Prostate gland (tissue), 2 donors: ENCODE results near the gene KIR3DL2. TPM values are rescaled to one million over a fixed set of nuclear protein-coding genes. Genes with fewer than 3 reads are reported as not detected.
"Not testable (repeated sequence)": the region's sequence is repeated elsewhere in the genome, so short reads cannot be mapped to it uniquely, and the experiment has no call there.

Experiments used
- DNase-seq: peaks from one replicate; pipeline ENCODE4 v3.0.0-alpha.2; 2019; ENCODE audit warnings: low spot score
- H3K27ac ChIP-seq, 2 donors: fragments of 200-600 bp; sonication (generic); 2 replicates each; pipeline ENCODE4 v1.5.1; 2017 to 2019
- H3K27me3 ChIP-seq: fragments of 200-600 bp; sonication (generic); replicated peaks from 2 replicates; pipeline ENCODE4 v1.5.1; 2019; ENCODE audit not compliant: insufficient read depth
- H3K36me3 ChIP-seq, 2 donors: fragments of 200-600 bp; sonication (generic); 1 replicate in 1 of 2; 2 replicates in 1 of 2; pipeline versions ENCODE4 v1.5.1 to v1.8.1; 2017 to 2019
- H3K4me1 ChIP-seq: fragments of 200-600 bp; sonication (generic); replicated peaks from 2 replicates; pipeline ENCODE4 v1.5.1; 2019
- H3K4me3 ChIP-seq, 2 donors: fragments of 200-600 bp; sonication (generic); 2 replicates each; pipeline ENCODE4 v1.5.1; 2017 to 2019
- H3K9me3 ChIP-seq: fragments of 200-600 bp; sonication (generic); 2 replicates; pipeline ENCODE4 v1.5.1; 2017
- POLR2A ChIP-seq: fragments of 450-650 bp; IDR thresholded peaks from one replicate; pipeline ENCODE4 v1.6.1; 2016; ENCODE audit warnings: antibody characterized with exemption, mild to moderate bottlenecking
- POLR2AphosphoS5 ChIP-seq: sonication (generic); formaldehyde crosslinking; IDR thresholded peaks from one replicate; pipeline ENCODE4 v1.6.1; 2017; ENCODE audit warnings: antibody characterized with exemption
- WGBS: methylation state at CpG from one replicate; pipeline ENCODE4 v1.1.5; 2018; 5-methylcytosine and 5-hydroxymethylcytosine counted together
- intact Hi-C: fragments of 100-400 bp; cut with DNase I; formaldehyde crosslinking; loops from one replicate; pipeline ENCODE4 v1.14.2; 2022
- total RNA-seq, 2 donors: library from RNA; depleted of rRNA; stranded (reverse); fragments of >200 nt; gene quantifications; one replicate each; pipeline ENCODE4 v1.1.0, GENCODE V29; 2016
- TF ChIP-seq, protein P1 (sequence below), 4 experiments: fragments of 200-600 bp in 2 of 4; fragments of 450-650 bp in 2 of 4; sonication (generic) in 2 of 4; IDR thresholded peaks; 1 replicate in 3 of 4; 2 replicates in 1 of 4; pipeline ENCODE4 v1.5.1; 2016 to 2019; ENCODE audit warnings: antibody characterized with exemption in 4 of 4, mild to moderate bottlenecking in 2 of 4, moderate library complexity in 2 of 4

KIR3DL2 gene
- total RNA-seq, 2 donors from 2014 or later = not detected

DNA sequence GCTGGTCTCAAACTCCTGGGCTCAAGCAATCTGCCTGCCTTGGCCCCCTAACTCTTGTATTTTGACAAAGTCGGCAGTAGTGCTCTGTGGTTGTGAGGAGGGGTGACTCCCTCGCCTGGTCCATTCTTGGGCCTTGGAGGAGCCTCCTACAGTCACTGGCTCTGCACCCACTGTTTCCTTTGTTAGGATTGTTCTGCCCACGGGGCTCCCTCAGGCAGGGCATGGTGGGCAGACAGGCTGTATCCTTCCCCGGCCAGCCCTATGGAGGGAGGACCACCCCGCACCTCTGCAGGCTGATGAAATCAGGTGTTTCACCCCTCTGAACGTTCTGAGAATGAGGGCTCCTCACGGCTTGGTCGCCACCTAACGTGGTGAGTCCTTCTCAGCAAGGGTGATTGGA lies 33.0 kb downstream of the KIR3DL2 start:
- Histone ChIP-seq H3K4me3 (no peak overlapping the region), H3K27me3 (no peaks in the 10 kb centered on the region), H3K9me3 (no peaks in the 10 kb centered on the region), H3K27ac (no peak overlapping the region), H3K36me3 (no peaks in the 10 kb centered on the region), H3K4me1 (no peaks in the 10 kb centered on the region)
- no peak for DNase-seq
- WGBS = 78% methylated on average over 8 of the region's 9 CpGs
- TF ChIP-seq, protein P1, sequence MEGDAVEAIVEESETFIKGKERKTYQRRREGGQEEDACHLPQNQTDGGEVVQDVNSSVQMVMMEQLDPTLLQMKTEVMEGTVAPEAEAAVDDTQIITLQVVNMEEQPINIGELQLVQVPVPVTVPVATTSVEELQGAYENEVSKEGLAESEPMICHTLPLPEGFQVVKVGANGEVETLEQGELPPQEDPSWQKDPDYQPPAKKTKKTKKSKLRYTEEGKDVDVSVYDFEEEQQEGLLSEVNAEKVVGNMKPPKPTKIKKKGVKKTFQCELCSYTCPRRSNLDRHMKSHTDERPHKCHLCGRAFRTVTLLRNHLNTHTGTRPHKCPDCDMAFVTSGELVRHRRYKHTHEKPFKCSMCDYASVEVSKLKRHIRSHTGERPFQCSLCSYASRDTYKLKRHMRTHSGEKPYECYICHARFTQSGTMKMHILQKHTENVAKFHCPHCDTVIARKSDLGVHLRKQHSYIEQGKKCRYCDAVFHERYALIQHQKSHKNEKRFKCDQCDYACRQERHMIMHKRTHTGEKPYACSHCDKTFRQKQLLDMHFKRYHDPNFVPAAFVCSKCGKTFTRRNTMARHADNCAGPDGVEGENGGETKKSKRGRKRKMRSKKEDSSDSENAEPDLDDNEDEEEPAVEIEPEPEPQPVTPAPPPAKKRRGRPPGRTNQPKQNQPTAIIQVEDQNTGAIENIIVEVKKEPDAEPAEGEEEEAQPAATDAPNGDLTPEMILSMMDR (IDR thresholded peaks at IDR 0.05) = no peak
- TF ChIP-seq POLR2AphosphoS5 = no peak
- no peak for TF ChIP-seq POLR2A
- intact Hi-C loops = no loop called here

GRCh38 chr19:54888239-54888638 lies 38.0 kb downstream of the KIR3DL2 start:
- no peaks in the 10 kb centered on the region for H3K27me3 ChIP-seq
- H3K4me3 ChIP-seq = no peak overlapping the region
- H3K4me1 ChIP-seq = no peaks in the 10 kb centered on the region
- no peaks in the 10 kb centered on the region for H3K9me3 ChIP-seq
- no peak overlapping the region for H3K27ac ChIP-seq
- no peak for TF ChIP-seq POLR2AphosphoS5
- TF ChIP-seq, protein P1 (IDR thresholded peaks at IDR 0.05) = no peak
- TF ChIP-seq POLR2A = no peak
- 89% methylated on average over 10 of the region's 10 CpGs for WGBS
- no peak for DNase-seq
- H3K36me3 ChIP-seq = no peaks in the 10 kb centered on the region
- intact Hi-C loops = no loop called here

DNA sequence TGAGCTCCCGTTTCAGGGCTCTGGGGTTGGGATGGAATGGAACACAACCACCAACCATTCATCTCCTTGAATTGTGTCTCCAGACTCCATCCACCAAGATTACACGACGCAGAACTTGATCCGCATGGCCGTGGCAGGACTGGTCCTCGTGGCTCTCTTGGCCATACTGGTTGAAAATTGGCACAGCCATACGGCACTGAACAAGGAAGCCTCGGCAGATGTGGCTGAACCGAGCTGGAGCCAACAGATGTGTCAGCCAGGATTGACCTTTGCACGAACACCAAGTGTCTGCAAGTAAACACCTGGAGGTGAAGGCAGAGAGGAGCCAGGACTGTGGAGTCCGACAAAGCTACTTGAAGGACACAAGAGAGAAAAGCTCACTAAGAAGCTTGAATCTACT lies 39.3 kb downstream of the KIR3DL2 start:
- no peak for DNase-seq
- TF ChIP-seq POLR2AphosphoS5 = no peak
- TF ChIP-seq, protein P1 (IDR thresholded peaks at IDR 0.05) = no peak
- no peak for TF ChIP-seq POLR2A
- no peaks in the 10 kb centered on the region for H3K9me3 ChIP-seq
- no peaks in the 10 kb centered on the region for H3K27me3 ChIP-seq
- no peak overlapping the region for H3K27ac ChIP-seq
- 90% methylated on average over 11 of the region's 11 CpGs for WGBS
- H3K4me3 ChIP-seq = no peak overlapping the region
- no peaks in the 10 kb centered on the region for H3K4me1 ChIP-seq
- H3K36me3 ChIP-seq = no peaks in the 10 kb centered on the region
- intact Hi-C loops = no loop called here

- intact Hi-C loops = no loop called here
- no peak overlapping the region for H3K4me3 ChIP-seq
- TF ChIP-seq, protein P1 (IDR thresholded peaks at IDR 0.05) = no peak
- TF ChIP-seq POLR2A (no peak), POLR2AphosphoS5 (no peak)
- H3K27me3 ChIP-seq = no peaks in the 10 kb centered on the region
- WGBS = 19% methylated on average over 7 of the region's 7 CpGs
- DNase-seq = no peak
- no peaks in the 10 kb centered on the region for H3K36me3 ChIP-seq
- no peaks in the 10 kb centered on the region for H3K9me3 ChIP-seq
- no peak overlapping the region for H3K27ac ChIP-seq
- no peaks in the 10 kb centered on the region for H3K4me1 ChIP-seq
These were observed 43.2 kb downstream of the KIR3DL2 start for GRCh38 chr19:54893406-54893805.

- H3K36me3 ChIP-seq, H3K4me1 ChIP-seq, intact Hi-C loops, H3K27ac ChIP-seq, H3K27me3 ChIP-seq, H3K4me3 ChIP-seq, DNase-seq, H3K9me3 ChIP-seq: not testable (repeated sequence)
- 92% methylated on average over 16 of the region's 16 CpGs for WGBS
These were observed 43.9 kb downstream of the KIR3DL2 start for GRCh38 chr19:54894106-54894505.
